Measurements from ENCODE around the gene KLK4.
"Not testable (repeated sequence)": the region's sequence is repeated elsewhere in the genome, so short reads cannot be mapped to it uniquely, and the experiment has no call there.

Gene KLK4

DNA sequence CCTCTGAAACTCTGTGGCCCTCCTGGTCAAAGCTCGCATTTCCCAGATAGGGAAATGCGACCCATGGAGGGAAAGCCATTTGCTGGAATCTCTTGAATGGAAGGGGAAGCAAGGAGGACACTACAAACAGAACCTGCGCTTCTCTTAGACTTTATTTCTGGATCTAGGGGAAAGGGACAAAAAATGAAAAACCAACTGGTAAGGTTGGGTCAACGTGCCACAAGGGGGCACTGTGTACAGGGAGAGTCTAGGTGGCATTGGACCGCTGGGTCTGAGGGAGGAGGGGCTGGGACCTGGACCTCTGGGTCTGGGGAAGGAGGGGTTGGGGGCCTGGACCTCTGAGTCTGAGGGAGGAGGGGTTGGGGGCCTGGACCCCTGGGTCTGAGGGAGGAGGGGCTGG lies 5.0 kb downstream of the KLK4 start:
- H3K4me3 ChIP-seq (ENCODE audit: low read depth, low read length), result no peak overlapping the region
- TF ChIP-seq, protein P1, sequence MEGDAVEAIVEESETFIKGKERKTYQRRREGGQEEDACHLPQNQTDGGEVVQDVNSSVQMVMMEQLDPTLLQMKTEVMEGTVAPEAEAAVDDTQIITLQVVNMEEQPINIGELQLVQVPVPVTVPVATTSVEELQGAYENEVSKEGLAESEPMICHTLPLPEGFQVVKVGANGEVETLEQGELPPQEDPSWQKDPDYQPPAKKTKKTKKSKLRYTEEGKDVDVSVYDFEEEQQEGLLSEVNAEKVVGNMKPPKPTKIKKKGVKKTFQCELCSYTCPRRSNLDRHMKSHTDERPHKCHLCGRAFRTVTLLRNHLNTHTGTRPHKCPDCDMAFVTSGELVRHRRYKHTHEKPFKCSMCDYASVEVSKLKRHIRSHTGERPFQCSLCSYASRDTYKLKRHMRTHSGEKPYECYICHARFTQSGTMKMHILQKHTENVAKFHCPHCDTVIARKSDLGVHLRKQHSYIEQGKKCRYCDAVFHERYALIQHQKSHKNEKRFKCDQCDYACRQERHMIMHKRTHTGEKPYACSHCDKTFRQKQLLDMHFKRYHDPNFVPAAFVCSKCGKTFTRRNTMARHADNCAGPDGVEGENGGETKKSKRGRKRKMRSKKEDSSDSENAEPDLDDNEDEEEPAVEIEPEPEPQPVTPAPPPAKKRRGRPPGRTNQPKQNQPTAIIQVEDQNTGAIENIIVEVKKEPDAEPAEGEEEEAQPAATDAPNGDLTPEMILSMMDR (IDR thresholded peaks at IDR 0.05; ENCODE audit: low read depth, low read length), result peak; percentile 21; the same call in 1 of the 2 replicates

DNA sequence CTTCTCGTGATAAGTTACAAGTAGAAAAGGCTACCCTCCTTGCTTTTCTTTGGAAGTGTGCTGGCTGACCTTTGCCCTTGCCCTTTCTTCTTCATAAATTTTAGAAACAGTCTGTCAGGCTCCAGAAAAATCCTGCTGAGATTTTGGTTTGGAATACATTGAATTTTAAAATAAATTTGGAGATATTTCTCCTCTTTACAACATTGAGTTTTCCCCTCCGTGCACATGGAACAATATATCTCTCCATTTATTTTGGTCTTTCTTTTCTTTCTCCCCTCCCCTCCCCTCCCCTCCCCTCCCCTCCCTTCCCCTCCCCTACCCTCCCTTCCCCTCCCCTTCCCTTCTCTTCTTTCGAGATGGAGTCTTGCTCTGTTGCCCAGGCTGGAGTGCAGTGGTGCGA lies 8.6 kb downstream of the KLK4 start:
- TF ChIP-seq, protein P1 (IDR thresholded peaks at IDR 0.05; ENCODE audit: low read depth, low read length), result no peak

DNA sequence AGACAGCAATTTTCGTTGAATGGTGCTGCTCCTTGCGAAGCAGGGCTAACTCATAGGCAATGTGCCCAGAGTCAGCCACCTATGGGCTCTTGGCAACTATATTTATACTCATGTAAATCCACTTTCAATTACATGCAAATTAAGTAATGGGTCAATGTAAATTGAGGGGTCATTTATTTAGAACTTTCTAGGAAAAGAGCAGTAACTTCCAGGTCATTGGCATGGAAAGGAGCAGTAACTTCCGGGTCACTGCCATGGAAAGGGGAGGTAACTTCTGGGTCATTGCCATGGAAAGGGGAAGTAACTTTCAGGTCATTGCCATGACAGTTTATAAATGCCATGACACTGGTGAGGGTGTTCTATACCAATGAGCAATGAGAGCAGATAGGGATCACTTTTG lies 11.6 kb downstream of the KLK4 start:
- no peak overlapping the region for H3K4me3 ChIP-seq (ENCODE audit: low read depth, low read length)
- TF ChIP-seq, protein P1 (IDR thresholded peaks at IDR 0.05; ENCODE audit: low read depth, low read length), result no peak

More for the DNA sequence above, 8.6 kb downstream of the KLK4 start:
- no peak overlapping the region for H3K4me3 ChIP-seq (ENCODE audit: low read depth, low read length)

DNA sequence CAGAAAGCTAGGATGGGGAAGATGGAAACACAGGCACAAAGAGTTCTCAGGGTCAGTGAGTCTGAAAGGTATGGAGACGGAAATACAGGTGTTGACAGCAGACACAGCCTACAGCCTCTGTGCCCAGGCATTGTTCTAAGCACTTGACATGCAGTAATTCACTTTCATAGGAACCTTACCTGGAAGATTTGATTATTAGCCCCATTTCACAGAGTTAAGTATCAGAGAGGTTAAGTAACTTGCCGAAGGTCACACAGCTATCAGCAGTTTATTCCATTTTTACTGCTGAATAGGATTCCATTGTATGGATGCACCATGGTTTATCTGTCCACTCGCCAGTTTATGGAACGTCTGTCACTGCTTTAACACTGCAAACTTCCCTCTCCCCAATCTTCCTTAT lies 13.2 kb downstream of the KLK4 start:
- TF ChIP-seq, protein P1 (IDR thresholded peaks at IDR 0.05; ENCODE audit: low read depth, low read length), result no peak
- no peak overlapping the region for H3K4me3 ChIP-seq (ENCODE audit: low read depth, low read length)

GRCh38 chr19:50897612-50898011 lies 13.6 kb downstream of the KLK4 start:
- TF ChIP-seq, protein P1 (IDR thresholded peaks at IDR 0.05; ENCODE audit: low read depth, low read length), result no peak
- no peak overlapping the region for H3K4me3 ChIP-seq (ENCODE audit: low read depth, low read length)

GRCh38 chr19:50897191-50897607 lies 14.0 kb downstream of the KLK4 start:
- TF ChIP-seq, protein P1 (IDR thresholded peaks at IDR 0.05; ENCODE audit: low read depth, low read length), result no peak
- H3K4me3 ChIP-seq (ENCODE audit: low read depth, low read length), result no peak overlapping the region

DNA sequence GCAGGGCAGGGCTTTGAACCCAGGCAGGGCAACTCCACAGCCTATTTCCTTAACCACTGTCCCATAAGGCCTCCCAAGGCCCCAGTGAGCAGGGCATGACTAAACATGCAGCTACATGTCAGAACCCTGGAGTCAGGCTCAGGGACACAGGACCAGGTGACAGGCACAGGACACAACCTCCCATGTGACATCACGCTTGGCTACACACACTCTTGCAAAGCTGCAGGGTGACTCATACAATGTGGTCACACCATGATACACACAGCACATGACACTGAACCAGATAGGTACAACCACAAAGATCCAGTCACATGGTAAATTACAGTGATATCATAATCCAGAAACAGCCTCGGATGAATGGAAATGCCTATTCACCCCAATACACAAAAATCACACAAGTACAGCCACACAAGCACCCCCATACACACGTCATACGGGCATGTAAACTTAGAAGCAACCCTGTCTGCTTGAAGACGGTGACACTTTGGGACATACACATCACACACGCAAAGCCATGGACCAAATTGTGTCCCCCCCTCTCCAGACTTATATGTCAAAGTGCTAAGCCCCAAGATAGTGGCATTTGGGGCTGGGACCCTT lies 14.5 kb downstream of the KLK4 start:
- H3K4me3 ChIP-seq (ENCODE audit: low read depth, low read length), result no peak overlapping the region
- TF ChIP-seq, protein P1 (IDR thresholded peaks at IDR 0.05; ENCODE audit: low read depth, low read length), result no peak

- H3K4me3 ChIP-seq (ENCODE audit: low read depth, low read length), result not testable (repeated sequence)
Observed at GRCh38 chr19:50896089-50896590, 15.1 kb downstream of the KLK4 start.

Data from WI38 (cell line).